ENCODE data around the gene EML1. TPM values are rescaled to one million over a fixed set of nuclear protein-coding genes. Genes with fewer than 3 reads are reported as not detected.

EML1 gene
- total and polyA plus RNA-seq, 7 donors: 3.1 to 40.4 (median 7.5) TPM

GRCh38 chr14:99777951-99778350, 15.3 kb upstream of the EML1 start:
- intact Hi-C loops (cut with DNase I): no loop called here
- no peaks in the 10 kb centered on the region for H3K27me3 ChIP-seq (ENCODE audit: insufficient read depth in 3 of 3, low read length in 2 of 3)
- WGBS, 3 donors: 84 to 99% (median 96%) methylated on average over 2 of the region's 2 CpGs
- no peak for TF ChIP-seq CTCF (IDR thresholded peaks at IDR 0.05)
- no peak overlapping the region for H3K4me3 ChIP-seq
- ATAC-seq (no peak), DNase-seq (no peak)
- H3K4me1 ChIP-seq: peaks cover 6% of the 10 kb centered on the region
- no peak overlapping the region for H3K27ac ChIP-seq
- no peaks in the 10 kb centered on the region for H3K36me3 ChIP-seq (ENCODE audit: insufficient read depth in 1 of 2, low read depth in 1 of 2)
- H3K9me3 ChIP-seq: no peaks in the 10 kb centered on the region

- intact Hi-C loops (cut with DNase I): no loop called here
- no peak for ATAC-seq
- no peaks in the 10 kb centered on the region for H3K27me3 ChIP-seq (ENCODE audit: insufficient read depth in 3 of 3, low read length in 2 of 3)
- no peaks in the 10 kb centered on the region for H3K36me3 ChIP-seq (ENCODE audit: insufficient read depth in 1 of 2, low read depth in 1 of 2)
- no peak overlapping the region for H3K4me3 ChIP-seq
- TF ChIP-seq CTCF (IDR thresholded peaks at IDR 0.05): no peak
- no peak for DNase-seq
- H3K27ac ChIP-seq: no peak overlapping the region
- WGBS, 3 donors: 91 to 96% (median 94%) methylated on average over 1 of the region's 1 CpG
- H3K4me1 ChIP-seq: peaks cover 1% of the 10 kb centered on the region
- no peaks in the 10 kb centered on the region for H3K9me3 ChIP-seq
Measured at GRCh38 chr14:99779751-99780150, 13.5 kb upstream of the EML1 start.

GRCh38 chr14:99780690-99781089, 12.5 kb upstream of the EML1 start:
- 91 to 96% (median 93%) methylated on average over 9 of the region's 9 CpGs for WGBS, 3 donors
- ATAC-seq: no peak

GRCh38 chr14:99781091-99781490, 12.1 kb upstream of the EML1 start:
- no peaks in the 10 kb centered on the region for H3K4me1 ChIP-seq
- 77 to 85% (median 84%) methylated on average over 6 of the region's 6 CpGs for WGBS, 3 donors
- no peak overlapping the region for H3K4me3 ChIP-seq
- H3K27me3 ChIP-seq (ENCODE audit: insufficient read depth in 3 of 3, low read length in 2 of 3): no peaks in the 10 kb centered on the region
- no peaks in the 10 kb centered on the region for H3K36me3 ChIP-seq (ENCODE audit: insufficient read depth in 1 of 2, low read depth in 1 of 2)
- no peak for TF ChIP-seq CTCF (IDR thresholded peaks at IDR 0.05)
- ATAC-seq: no peak
- intact Hi-C loops (cut with DNase I): no loop called here
- H3K27ac ChIP-seq: no peak overlapping the region
- H3K9me3 ChIP-seq: no peaks in the 10 kb centered on the region
- DNase-seq: no peak

More at GRCh38 chr14:99780690-99781089, 12.5 kb upstream of the EML1 start:
- Histone ChIP-seq H3K4me3 (no peak overlapping the region), H3K27me3 (ENCODE audit: insufficient read depth in 3 of 3, low read length in 2 of 3) (no peaks in the 10 kb centered on the region), H3K36me3 (ENCODE audit: insufficient read depth in 1 of 2, low read depth in 1 of 2) (no peaks in the 10 kb centered on the region), H3K9me3 (no peaks in the 10 kb centered on the region), H3K4me1 (no peaks in the 10 kb centered on the region), H3K27ac (no peak overlapping the region)
- intact Hi-C loops (cut with DNase I): no loop called here
- no peak for TF ChIP-seq CTCF (IDR thresholded peaks at IDR 0.05)
- DNase-seq: no peak

- 82 to 90% (median 88%) methylated on average over 14 of the region's 14 CpGs for WGBS, 3 donors
- no peaks in the 10 kb centered on the region for H3K27me3 ChIP-seq (ENCODE audit: insufficient read depth in 3 of 3, low read length in 2 of 3)
- no peaks in the 10 kb centered on the region for H3K4me1 ChIP-seq
- TF ChIP-seq CTCF (IDR thresholded peaks at IDR 0.05): no peak
- H3K4me3 ChIP-seq: no peak overlapping the region
- H3K27ac ChIP-seq: no peak overlapping the region
- no peaks in the 10 kb centered on the region for H3K36me3 ChIP-seq (ENCODE audit: insufficient read depth in 1 of 2, low read depth in 1 of 2)
- no peaks in the 10 kb centered on the region for H3K9me3 ChIP-seq
- DNase-seq: no peak
- intact Hi-C loops (cut with DNase I): no loop called here
- no peak for ATAC-seq
Measured at GRCh38 chr14:99781853-99782610, 11.2 kb upstream of the EML1 start.
